Measurements from ENCODE around the gene BOLA1. TPM values are rescaled to one million over a fixed set of nuclear protein-coding genes. Genes with fewer than 3 reads are reported as not detected.

The BOLA1 gene
- total RNA-seq, 1 experiment from 2014 or later, result 15.3 TPM

DNA sequence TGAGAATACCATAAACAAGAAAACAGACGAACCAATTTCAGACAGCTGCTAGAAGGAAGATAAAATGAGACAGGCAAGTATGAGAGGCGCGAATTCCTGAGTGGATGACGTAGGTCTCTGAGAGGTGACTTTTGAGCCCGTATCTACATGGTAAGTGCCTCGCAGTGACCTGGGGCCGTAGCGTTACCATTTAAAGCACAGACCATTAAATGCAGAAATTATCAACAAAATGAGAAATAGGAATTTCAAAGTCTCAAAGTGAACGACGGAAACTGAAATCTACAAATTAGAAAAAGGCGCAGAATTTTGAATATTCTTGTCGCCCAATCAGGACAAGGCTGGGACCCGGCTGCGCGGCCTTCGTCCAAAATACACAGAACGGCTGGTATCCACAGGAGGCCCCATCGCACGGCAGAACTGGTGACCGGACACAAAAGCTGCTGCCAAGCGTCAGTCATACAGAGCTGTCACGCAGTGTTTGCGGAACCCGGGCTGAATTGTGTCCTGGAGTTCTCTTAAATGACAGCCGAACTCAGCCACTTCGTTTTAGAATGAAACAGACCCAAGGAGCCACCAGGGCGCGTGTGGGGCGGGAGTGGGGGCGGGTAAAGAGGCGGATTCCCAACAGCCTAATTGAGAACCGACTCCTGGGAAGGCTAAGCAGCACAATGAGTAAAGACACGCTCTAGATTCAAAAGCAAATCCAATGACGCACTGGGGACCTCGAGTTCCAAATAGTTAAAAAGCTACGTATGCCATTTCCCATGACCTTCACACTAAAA, 13.8 kb upstream of the BOLA1 start (continued):
- TF ChIP-seq, protein P1, sequence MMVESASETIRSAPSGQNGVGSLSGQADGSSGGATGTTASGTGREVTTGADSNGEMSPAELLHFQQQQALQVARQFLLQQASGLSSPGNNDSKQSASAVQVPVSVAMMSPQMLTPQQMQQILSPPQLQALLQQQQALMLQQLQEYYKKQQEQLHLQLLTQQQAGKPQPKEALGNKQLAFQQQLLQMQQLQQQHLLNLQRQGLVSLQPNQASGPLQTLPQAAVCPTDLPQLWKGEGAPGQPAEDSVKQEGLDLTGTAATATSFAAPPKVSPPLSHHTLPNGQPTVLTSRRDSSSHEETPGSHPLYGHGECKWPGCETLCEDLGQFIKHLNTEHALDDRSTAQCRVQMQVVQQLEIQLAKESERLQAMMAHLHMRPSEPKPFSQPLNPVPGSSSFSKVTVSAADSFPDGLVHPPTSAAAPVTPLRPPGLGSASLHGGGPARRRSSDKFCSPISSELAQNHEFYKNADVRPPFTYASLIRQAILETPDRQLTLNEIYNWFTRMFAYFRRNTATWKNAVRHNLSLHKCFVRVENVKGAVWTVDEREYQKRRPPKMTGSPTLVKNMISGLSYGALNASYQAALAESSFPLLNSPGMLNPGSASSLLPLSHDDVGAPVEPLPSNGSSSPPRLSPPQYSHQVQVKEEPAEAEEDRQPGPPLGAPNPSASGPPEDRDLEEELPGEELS (CRISPR knock-in tag; IDR thresholded peaks at IDR 0.05), result no peak
- TF ChIP-seq, protein P2, sequence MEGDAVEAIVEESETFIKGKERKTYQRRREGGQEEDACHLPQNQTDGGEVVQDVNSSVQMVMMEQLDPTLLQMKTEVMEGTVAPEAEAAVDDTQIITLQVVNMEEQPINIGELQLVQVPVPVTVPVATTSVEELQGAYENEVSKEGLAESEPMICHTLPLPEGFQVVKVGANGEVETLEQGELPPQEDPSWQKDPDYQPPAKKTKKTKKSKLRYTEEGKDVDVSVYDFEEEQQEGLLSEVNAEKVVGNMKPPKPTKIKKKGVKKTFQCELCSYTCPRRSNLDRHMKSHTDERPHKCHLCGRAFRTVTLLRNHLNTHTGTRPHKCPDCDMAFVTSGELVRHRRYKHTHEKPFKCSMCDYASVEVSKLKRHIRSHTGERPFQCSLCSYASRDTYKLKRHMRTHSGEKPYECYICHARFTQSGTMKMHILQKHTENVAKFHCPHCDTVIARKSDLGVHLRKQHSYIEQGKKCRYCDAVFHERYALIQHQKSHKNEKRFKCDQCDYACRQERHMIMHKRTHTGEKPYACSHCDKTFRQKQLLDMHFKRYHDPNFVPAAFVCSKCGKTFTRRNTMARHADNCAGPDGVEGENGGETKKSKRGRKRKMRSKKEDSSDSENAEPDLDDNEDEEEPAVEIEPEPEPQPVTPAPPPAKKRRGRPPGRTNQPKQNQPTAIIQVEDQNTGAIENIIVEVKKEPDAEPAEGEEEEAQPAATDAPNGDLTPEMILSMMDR (IDR thresholded peaks at IDR 0.05), result no peak
- TF ChIP-seq HMGA2 (CRISPR knock-in tag; IDR thresholded peaks at IDR 0.05), result no peak
- no peak for TF ChIP-seq TEAD4 (CRISPR knock-in tag; IDR thresholded peaks at IDR 0.05)
- TF ChIP-seq, protein P3, sequence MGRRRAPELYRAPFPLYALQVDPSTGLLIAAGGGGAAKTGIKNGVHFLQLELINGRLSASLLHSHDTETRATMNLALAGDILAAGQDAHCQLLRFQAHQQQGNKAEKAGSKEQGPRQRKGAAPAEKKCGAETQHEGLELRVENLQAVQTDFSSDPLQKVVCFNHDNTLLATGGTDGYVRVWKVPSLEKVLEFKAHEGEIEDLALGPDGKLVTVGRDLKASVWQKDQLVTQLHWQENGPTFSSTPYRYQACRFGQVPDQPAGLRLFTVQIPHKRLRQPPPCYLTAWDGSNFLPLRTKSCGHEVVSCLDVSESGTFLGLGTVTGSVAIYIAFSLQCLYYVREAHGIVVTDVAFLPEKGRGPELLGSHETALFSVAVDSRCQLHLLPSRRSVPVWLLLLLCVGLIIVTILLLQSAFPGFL (CRISPR knock-in tag; IDR thresholded peaks at IDR 0.05; ENCODE audit: borderline replicate concordance), result no peak
- TF ChIP-seq ZNF263 (CRISPR knock-in tag; IDR thresholded peaks at IDR 0.05; ENCODE audit: low read depth), result no peak
- no peak for TF ChIP-seq SP1 (CRISPR knock-in tag; conservative IDR thresholded peaks at IDR 0.05)
- TF ChIP-seq, protein P4, sequence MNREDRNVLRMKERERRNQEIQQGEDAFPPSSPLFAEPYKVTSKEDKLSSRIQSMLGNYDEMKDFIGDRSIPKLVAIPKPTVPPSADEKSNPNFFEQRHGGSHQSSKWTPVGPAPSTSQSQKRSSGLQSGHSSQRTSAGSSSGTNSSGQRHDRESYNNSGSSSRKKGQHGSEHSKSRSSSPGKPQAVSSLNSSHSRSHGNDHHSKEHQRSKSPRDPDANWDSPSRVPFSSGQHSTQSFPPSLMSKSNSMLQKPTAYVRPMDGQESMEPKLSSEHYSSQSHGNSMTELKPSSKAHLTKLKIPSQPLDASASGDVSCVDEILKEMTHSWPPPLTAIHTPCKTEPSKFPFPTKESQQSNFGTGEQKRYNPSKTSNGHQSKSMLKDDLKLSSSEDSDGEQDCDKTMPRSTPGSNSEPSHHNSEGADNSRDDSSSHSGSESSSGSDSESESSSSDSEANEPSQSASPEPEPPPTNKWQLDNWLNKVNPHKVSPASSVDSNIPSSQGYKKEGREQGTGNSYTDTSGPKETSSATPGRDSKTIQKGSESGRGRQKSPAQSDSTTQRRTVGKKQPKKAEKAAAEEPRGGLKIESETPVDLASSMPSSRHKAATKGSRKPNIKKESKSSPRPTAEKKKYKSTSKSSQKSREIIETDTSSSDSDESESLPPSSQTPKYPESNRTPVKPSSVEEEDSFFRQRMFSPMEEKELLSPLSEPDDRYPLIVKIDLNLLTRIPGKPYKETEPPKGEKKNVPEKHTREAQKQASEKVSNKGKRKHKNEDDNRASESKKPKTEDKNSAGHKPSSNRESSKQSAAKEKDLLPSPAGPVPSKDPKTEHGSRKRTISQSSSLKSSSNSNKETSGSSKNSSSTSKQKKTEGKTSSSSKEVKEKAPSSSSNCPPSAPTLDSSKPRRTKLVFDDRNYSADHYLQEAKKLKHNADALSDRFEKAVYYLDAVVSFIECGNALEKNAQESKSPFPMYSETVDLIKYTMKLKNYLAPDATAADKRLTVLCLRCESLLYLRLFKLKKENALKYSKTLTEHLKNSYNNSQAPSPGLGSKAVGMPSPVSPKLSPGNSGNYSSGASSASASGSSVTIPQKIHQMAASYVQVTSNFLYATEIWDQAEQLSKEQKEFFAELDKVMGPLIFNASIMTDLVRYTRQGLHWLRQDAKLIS (CRISPR knock-in tag; IDR thresholded peaks at IDR 0.05; ENCODE audit: borderline replicate concordance), result no peak
- TF ChIP-seq, protein P5, sequence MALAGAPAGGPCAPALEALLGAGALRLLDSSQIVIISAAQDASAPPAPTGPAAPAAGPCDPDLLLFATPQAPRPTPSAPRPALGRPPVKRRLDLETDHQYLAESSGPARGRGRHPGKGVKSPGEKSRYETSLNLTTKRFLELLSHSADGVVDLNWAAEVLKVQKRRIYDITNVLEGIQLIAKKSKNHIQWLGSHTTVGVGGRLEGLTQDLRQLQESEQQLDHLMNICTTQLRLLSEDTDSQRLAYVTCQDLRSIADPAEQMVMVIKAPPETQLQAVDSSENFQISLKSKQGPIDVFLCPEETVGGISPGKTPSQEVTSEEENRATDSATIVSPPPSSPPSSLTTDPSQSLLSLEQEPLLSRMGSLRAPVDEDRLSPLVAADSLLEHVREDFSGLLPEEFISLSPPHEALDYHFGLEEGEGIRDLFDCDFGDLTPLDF (CRISPR knock-in tag; IDR thresholded peaks at IDR 0.05), result no peak
- TF ChIP-seq TP53 (CRISPR knock-in tag; IDR thresholded peaks at IDR 0.05), result no peak
- TF ChIP-seq ZNF138 (CRISPR knock-in tag; conservative IDR thresholded peaks at IDR 0.05), result no peak
- no peak for TF ChIP-seq JAZF1 (CRISPR knock-in tag; IDR thresholded peaks at IDR 0.05)
- TF ChIP-seq, protein P6, sequence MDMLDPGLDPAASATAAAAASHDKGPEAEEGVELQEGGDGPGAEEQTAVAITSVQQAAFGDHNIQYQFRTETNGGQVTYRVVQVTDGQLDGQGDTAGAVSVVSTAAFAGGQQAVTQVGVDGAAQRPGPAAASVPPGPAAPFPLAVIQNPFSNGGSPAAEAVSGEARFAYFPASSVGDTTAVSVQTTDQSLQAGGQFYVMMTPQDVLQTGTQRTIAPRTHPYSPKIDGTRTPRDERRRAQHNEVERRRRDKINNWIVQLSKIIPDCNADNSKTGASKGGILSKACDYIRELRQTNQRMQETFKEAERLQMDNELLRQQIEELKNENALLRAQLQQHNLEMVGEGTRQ (CRISPR knock-in tag; IDR thresholded peaks at IDR 0.05), result no peak
- TF ChIP-seq TCF7 (CRISPR knock-in tag; IDR thresholded peaks at IDR 0.05; ENCODE audit: low read depth), result no peak
- TF ChIP-seq, protein P7, sequence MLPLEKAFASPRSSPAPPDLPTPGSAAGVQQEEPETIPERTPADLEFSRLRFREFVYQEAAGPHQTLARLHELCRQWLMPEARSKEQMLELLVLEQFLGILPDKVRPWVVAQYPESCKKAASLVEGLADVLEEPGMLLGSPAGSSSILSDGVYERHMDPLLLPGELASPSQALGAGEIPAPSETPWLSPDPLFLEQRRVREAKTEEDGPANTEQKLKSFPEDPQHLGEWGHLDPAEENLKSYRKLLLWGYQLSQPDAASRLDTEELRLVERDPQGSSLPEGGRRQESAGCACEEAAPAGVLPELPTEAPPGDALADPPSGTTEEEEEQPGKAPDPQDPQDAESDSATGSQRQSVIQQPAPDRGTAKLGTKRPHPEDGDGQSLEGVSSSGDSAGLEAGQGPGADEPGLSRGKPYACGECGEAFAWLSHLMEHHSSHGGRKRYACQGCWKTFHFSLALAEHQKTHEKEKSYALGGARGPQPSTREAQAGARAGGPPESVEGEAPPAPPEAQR (CRISPR knock-in tag; IDR thresholded peaks at IDR 0.05), result no peak
- no peak for TF ChIP-seq ZNF423 (CRISPR knock-in tag; IDR thresholded peaks at IDR 0.05)
- peak; percentile 93 for TF ChIP-seq PRRX2 (CRISPR knock-in tag; IDR thresholded peaks at IDR 0.05)
- TF ChIP-seq CREB1 (CRISPR knock-in tag; IDR thresholded peaks at IDR 0.05), result no peak
- no peak for TF ChIP-seq ZNF396 (CRISPR knock-in tag; IDR thresholded peaks at IDR 0.05; ENCODE audit: borderline replicate concordance)
- TF ChIP-seq, protein P8, sequence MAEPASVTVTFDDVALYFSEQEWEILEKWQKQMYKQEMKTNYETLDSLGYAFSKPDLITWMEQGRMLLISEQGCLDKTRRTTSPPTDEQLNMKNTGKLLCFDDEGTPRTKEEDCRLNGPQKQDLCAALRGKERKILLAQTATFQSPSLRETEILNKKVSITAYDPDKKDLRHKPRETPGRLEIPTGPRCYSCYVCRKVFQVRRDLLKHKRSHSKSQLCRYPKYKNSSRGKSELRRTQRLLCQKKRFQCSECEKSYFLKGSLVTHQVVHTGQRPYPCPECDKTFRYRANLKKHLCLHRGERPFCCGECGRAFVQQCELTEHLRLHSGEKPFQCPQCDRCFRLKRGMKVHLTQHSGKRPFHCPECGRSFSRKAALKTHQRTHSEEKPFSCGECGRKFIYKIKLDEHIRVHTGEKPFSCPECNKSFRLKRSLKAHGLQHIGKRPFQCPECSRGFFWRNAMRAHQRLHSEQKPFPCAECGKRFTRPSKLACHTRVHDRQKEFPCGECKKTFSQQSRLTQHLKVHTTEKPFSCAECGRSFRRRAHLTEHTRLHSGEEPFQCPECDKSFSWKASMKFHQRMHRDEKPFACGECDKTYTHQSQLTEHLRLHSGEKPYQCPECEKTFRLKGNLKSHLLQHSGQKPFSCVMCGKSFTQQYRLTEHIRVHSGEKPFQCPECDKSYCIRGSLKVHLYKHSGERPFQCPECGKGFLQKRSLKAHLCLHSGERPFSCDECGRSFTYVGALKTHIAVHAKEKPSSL (CRISPR knock-in tag; conservative IDR thresholded peaks at IDR 0.05), result peak; percentile 92
- TF ChIP-seq MXD4 (CRISPR knock-in tag; IDR thresholded peaks at IDR 0.05; ENCODE audit: borderline replicate concordance), result no peak
- TF ChIP-seq GABPB1 (CRISPR knock-in tag; IDR thresholded peaks at IDR 0.05), result peak; percentile 39; the same call in 1 of the 2 replicates
- no peak for TF ChIP-seq ZNF121 (CRISPR knock-in tag; IDR thresholded peaks at IDR 0.05)
